ENCODE data around the gene KRTAP9-1. TPM values are rescaled to one million over a fixed set of nuclear protein-coding genes. Genes with fewer than 3 reads are reported as not detected.
"Not testable (repeated sequence)": the region's sequence is repeated elsewhere in the genome, so short reads cannot be mapped to it uniquely, and the experiment has no call there.

KRTAP9-1 gene
- total and polyA plus RNA-seq, 7 donors: not detected

DNA sequence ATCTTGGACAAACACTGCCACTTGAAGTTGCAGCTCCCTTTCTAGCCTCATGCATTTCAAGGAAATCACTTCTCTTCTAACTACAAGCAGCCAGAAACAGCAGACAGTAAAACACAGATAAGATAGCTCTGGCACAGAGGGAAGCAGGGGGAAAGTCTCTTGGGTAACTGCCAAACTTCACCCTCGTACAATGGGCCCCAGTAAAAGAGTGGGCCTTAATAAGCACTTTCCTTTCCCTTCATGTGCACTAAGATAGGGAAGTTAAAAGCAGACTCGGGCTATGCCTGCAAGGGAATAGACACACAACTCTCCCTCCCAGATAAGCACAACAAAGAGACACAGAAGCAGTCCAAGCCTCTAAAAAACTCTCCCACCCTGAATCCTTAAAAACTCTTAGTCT is 35.8 kb upstream of the KRTAP9-1 start:
- 35 to 52% (median 42%) methylated on average over 2 of the region's 2 CpGs for WGBS, 3 donors
- peaks cover 0 to 10% (median 2%) of the 10 kb centered on the region in 3 donors for H3K27me3 ChIP-seq (ENCODE audit: insufficient read depth in 3 of 3, low read length in 2 of 3)
- no peaks in the 10 kb centered on the region for H3K4me1 ChIP-seq
- no peaks in the 10 kb centered on the region for H3K36me3 ChIP-seq (ENCODE audit: insufficient read depth in 1 of 2, low read depth in 1 of 2)
- no peak overlapping the region for H3K27ac ChIP-seq
- no peaks in the 10 kb centered on the region for H3K9me3 ChIP-seq
- TF ChIP-seq, protein P1, sequence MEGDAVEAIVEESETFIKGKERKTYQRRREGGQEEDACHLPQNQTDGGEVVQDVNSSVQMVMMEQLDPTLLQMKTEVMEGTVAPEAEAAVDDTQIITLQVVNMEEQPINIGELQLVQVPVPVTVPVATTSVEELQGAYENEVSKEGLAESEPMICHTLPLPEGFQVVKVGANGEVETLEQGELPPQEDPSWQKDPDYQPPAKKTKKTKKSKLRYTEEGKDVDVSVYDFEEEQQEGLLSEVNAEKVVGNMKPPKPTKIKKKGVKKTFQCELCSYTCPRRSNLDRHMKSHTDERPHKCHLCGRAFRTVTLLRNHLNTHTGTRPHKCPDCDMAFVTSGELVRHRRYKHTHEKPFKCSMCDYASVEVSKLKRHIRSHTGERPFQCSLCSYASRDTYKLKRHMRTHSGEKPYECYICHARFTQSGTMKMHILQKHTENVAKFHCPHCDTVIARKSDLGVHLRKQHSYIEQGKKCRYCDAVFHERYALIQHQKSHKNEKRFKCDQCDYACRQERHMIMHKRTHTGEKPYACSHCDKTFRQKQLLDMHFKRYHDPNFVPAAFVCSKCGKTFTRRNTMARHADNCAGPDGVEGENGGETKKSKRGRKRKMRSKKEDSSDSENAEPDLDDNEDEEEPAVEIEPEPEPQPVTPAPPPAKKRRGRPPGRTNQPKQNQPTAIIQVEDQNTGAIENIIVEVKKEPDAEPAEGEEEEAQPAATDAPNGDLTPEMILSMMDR (IDR thresholded peaks at IDR 0.05): no peak
- H3K4me3 ChIP-seq: no peak overlapping the region
- DNase-seq (no peak), ATAC-seq (no peak)
- intact Hi-C loops (cut with DNase I): no loop called here

DNA sequence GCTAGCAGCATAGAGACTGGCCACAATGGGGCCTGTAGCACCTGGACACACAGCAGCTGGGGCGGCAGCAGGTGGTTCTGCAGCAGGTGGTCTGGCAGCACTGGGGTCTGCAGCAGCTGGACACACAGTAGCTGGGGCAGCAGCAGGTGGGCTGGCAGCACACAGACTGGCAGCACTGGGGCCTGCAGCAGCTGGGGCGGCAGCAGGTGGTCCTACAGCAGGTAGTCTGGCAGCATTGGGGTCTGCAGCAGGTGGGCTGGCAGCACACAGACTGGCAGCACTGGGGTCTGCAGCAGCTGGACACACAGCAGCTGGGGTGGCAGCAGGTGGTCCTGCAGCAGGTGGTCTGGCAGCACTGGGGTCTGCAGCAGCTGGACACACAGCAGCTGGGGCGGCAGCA is 29.5 kb upstream of the KRTAP9-1 start:
- DNase-seq; H3K4me3 ChIP-seq; H3K27ac ChIP-seq; H3K4me1 ChIP-seq; H3K36me3 ChIP-seq (ENCODE audit: insufficient read depth in 1 of 2, low read depth in 1 of 2); H3K9me3 ChIP-seq; intact Hi-C loops (cut with DNase I); H3K27me3 ChIP-seq (ENCODE audit: insufficient read depth in 3 of 3, low read length in 2 of 3); ATAC-seq: not testable (repeated sequence)
- WGBS, 3 donors: 83 to 94% (median 89%) methylated on average over 3 of the region's 3 CpGs

DNA sequence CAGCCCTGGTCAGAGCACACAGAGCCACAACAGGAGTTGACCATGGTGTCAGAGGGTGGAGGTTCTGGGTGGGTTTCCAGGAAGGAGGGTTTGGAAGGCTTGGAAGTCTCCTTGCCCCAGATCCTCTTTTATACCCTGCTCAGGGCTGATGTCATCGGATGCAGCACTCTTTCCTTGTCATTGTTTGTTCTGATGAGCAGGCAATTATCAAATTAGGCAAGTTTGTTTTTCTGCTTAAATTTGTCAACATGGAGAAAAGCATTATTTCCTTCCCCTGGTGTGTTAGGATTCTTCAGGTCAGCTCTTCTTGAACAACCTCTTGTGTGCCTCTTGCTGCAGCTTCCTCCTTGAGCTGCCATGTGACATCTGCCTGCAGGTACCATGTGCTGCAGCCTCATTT is 29.0 kb upstream of the KRTAP9-1 start, which contains the start of gene KRTAP4-4:
Gene KRTAP4-4, minus strand, starts transcription at position 101 of the 400 bp plus-strand sequence. Its CDS starts 57 bp downstream, at position 44.
- Histone ChIP-seq H3K9me3 (no peaks in the 10 kb centered on the region), H3K36me3 (ENCODE audit: insufficient read depth in 1 of 2, low read depth in 1 of 2) (no peaks in the 10 kb centered on the region), H3K4me1 (no peaks in the 10 kb centered on the region), H3K27me3 (ENCODE audit: insufficient read depth in 3 of 3, low read length in 2 of 3) (peaks cover 0 to 2% (median 0%) of the 10 kb centered on the region in 3 donors), H3K27ac (no peak within 1 kb of the TSS), H3K4me3 (no peak within 1 kb of the TSS)
- intact Hi-C loops (cut with DNase I): no loop called here
- TF ChIP-seq, protein P1 (IDR thresholded peaks at IDR 0.05): no peak
- ATAC-seq (no peak), DNase-seq (no peak)
- WGBS, 3 donors: 72 to 92% (median 82%) methylated on average over 1 of the region's 1 CpG

DNA sequence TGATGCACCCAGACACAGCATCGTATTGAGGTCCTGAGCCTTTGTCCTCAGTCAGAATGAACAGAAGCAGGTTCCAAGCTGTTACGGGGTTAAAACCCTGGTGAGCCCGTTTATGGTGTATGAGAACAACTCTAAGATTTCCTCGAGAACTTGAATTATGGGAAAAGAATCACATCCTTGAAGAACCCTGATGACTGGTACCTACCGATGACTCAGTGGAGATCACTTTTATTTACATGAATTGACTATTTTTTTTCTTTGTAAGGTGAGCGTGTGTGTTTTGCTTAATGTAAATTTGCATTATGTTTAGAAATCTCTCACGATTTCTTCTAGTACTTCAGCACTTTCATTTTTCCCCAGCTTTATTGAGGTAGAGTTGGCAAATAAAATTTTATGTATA is 25.9 kb upstream of the KRTAP9-1 start:
- WGBS, 3 donors: 68 to 70% (median 69%) methylated on average over 7 of the region's 7 CpGs
- ATAC-seq (no peak), DNase-seq (no peak)
- TF ChIP-seq, protein P1 (IDR thresholded peaks at IDR 0.05): no peak
- Histone ChIP-seq H3K27me3 (ENCODE audit: insufficient read depth in 3 of 3, low read length in 2 of 3) (no peaks in the 10 kb centered on the region), H3K9me3 (no peaks in the 10 kb centered on the region), H3K4me3 (no peak overlapping the region), H3K4me1 (no peaks in the 10 kb centered on the region), H3K36me3 (ENCODE audit: insufficient read depth in 1 of 2, low read depth in 1 of 2) (no peaks in the 10 kb centered on the region), H3K27ac (no peak overlapping the region)
- intact Hi-C loops (cut with DNase I): no loop called here

DNA sequence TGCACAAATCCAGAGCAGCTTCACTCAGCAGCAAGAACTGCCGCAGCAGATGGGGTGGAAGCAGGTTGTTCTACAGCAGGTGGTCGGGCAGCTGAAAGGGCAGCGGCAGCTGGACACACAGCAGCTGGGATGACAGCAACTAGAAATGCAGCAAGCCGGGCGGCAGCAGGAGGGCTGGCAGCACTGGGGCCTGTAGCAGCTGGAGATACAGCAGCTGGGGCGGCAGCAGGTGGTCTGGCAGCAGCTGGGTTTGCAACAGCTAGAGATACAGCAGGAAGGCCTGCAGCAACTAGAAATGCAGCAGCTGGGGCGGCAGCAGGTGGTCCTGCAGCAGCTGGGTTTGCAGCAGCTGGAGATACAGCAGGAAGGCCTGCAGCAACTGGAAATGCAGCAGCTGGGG is 22.1 kb upstream of the KRTAP9-1 start:
- H3K4me1 ChIP-seq: no peaks in the 10 kb centered on the region
- no peaks in the 10 kb centered on the region for H3K9me3 ChIP-seq
- TF ChIP-seq, protein P1 (IDR thresholded peaks at IDR 0.05): no peak
- ATAC-seq: no peak
- no peak overlapping the region for H3K4me3 ChIP-seq
- 73 to 82% (median 74%) methylated on average over 6 to 7 of the region's 7 CpGs for WGBS, 3 donors
- peaks cover 0 to 2% (median 0%) of the 10 kb centered on the region in 3 donors for H3K27me3 ChIP-seq (ENCODE audit: insufficient read depth in 3 of 3, low read length in 2 of 3)
- no peak overlapping the region for H3K27ac ChIP-seq
- intact Hi-C loops (cut with DNase I): no loop called here
- DNase-seq: no peak
- no peaks in the 10 kb centered on the region for H3K36me3 ChIP-seq (ENCODE audit: insufficient read depth in 1 of 2, low read depth in 1 of 2)
